Trophoblast cell (in vitro differentiated cells and primary cell): Measurements from ENCODE around the gene SGPP2.
"Not testable (repeated sequence)": the region's sequence is repeated elsewhere in the genome, so short reads cannot be mapped to it uniquely, and the experiment has no call there.

ENCODE experiments used
- DNase-seq, 2 donors: peaks; one replicate each; pipeline ENCODE4 v3.0.0-alpha.2; 2016
- H2AFZ ChIP-seq: 2 replicates; pipeline ENCODE4 v1.6.1; 2013; ENCODE audit warnings: low read length, moderate library complexity, mild to moderate bottlenecking; ENCODE audit not compliant: insufficient read depth, poor library complexity
- H2AK5ac ChIP-seq: 2 replicates; pipeline ENCODE4 v1.6.1; 2013; ENCODE audit warnings: mild to moderate bottlenecking, low read length
- H2BK120ac ChIP-seq: 2 replicates; pipeline ENCODE4 v1.6.1; 2013; ENCODE audit warnings: low read length, mild to moderate bottlenecking, moderate library complexity; ENCODE audit not compliant: insufficient read depth, poor library complexity
- H2BK12ac ChIP-seq: 2 replicates; pipeline ENCODE4 v1.6.1; 2013; ENCODE audit warnings: mild to moderate bottlenecking, low read length, moderate library complexity
- H2BK5ac ChIP-seq: 2 replicates; pipeline ENCODE4 v1.6.1; 2013; ENCODE audit warnings: low read length, low read depth, moderate library complexity, mild to moderate bottlenecking; ENCODE audit not compliant: poor library complexity
- H3K14ac ChIP-seq: 2 replicates; pipeline ENCODE4 v1.6.1; 2013; ENCODE audit warnings: mild to moderate bottlenecking, low read length
- H3K18ac ChIP-seq: 2 replicates; pipeline ENCODE4 v1.6.1; 2013; ENCODE audit warnings: mild to moderate bottlenecking, low read length
- H3K23ac ChIP-seq: 2 replicates; pipeline ENCODE4 v1.6.1; 2013; ENCODE audit warnings: low read length
- H3K27ac ChIP-seq: 2 replicates; pipeline ENCODE4 v1.5.1; 2013; ENCODE audit warnings: low read depth, mild to moderate bottlenecking, inconsistent platforms, low read length, moderate library complexity
- H3K27me3 ChIP-seq: 2 replicates; pipeline ENCODE4 v1.6.1; 2013; ENCODE audit warnings: inconsistent platforms, mild to moderate bottlenecking, low read length, moderate library complexity; ENCODE audit not compliant: insufficient read depth
- H3K36me3 ChIP-seq, 2 experiments: 1 replicate in 1 of 2; 2 replicates in 1 of 2; pipeline ENCODE4 v1.6.1; 2013; ENCODE audit warnings: low read length in 2 of 2, mild to moderate bottlenecking in 2 of 2, moderate library complexity in 1 of 2; ENCODE audit not compliant: insufficient read depth in 2 of 2, control insufficient read depth in 1 of 2
- H3K4ac ChIP-seq: 2 replicates; pipeline ENCODE4 v1.6.1; 2013; ENCODE audit warnings: low read depth, mild to moderate bottlenecking, low read length, moderate library complexity
- H3K4me1 ChIP-seq, 2 experiments: 1 replicate in 1 of 2; 2 replicates in 1 of 2; pipeline ENCODE4 v1.6.1; 2013; ENCODE audit warnings: low read length in 2 of 2, mild to moderate bottlenecking in 2 of 2, moderate library complexity in 1 of 2; ENCODE audit not compliant: insufficient read depth in 2 of 2, control insufficient read depth in 1 of 2
- H3K4me2 ChIP-seq: 2 replicates; pipeline ENCODE4 v1.6.1; 2013; ENCODE audit warnings: inconsistent platforms, mild to moderate bottlenecking, low read length, moderate library complexity
- H3K4me3 ChIP-seq: 2 replicates; pipeline ENCODE4 v1.5.1; 2013; ENCODE audit warnings: mild to moderate bottlenecking, low read depth, low read length, inconsistent platforms
- H3K79me1 ChIP-seq: one replicate; pipeline ENCODE4 v1.6.1; 2013; ENCODE audit warnings: low read length
- H3K79me2 ChIP-seq: 2 replicates; pipeline ENCODE4 v1.6.1; 2013; ENCODE audit warnings: low read length, mild to moderate bottlenecking; ENCODE audit not compliant: control insufficient read depth, insufficient read depth, poor library complexity
- H3K9ac ChIP-seq: 2 replicates; pipeline ENCODE4 v1.6.1; 2013; ENCODE audit warnings: mild to moderate bottlenecking, low read length
- H3K9me3 ChIP-seq: 2 replicates; pipeline ENCODE4 v1.6.1; 2013; ENCODE audit warnings: low read depth, mild to moderate bottlenecking, control low read depth, inconsistent platforms, low read length; ENCODE audit not compliant: insufficient read depth
- H4K12ac ChIP-seq: 2 replicates; pipeline ENCODE4 v1.6.1; 2013; ENCODE audit warnings: low read depth, mild to moderate bottlenecking, low read length, moderate library complexity
- H4K8ac ChIP-seq: 2 replicates; pipeline ENCODE4 v1.6.1; 2013; ENCODE audit warnings: low read depth, mild to moderate bottlenecking, low read length, moderate library complexity
- H4K91ac ChIP-seq: one replicate; pipeline ENCODE4 v1.6.1; 2013; ENCODE audit warnings: low read depth, mild to moderate bottlenecking, low read length, moderate library complexity
- WGBS: extraction: QIAGEN DNeasy Blood & Tissue Kit; methylation state at CpG from one replicate; pipeline ENCODE4 v1.1.7; 2013; ENCODE audit warnings: missing lambda C conversion rate; ENCODE audit not compliant: insufficient read length, insufficient coverage; ENCODE audit errors: extremely low coverage; 5-methylcytosine and 5-hydroxymethylcytosine counted together

SGPP2 gene

DNA sequence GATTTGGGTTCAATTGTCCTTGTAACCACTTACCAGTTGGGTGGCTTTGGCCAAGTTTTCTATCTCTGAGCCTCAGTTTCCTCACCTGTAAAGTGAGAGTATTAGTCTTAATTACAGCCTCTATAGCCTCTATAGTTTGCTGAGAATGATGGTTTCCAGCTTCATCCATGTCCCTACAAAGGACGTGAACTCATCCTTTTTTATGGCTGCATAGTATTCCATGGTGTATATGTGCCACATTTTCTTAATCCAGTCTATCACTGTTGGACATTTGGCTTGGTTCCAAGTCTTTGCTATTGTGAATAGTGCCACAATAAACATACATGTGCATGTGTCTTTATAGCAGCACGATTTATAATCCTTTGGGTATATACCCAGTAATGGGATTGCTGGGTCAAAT is 12.0 kb upstream of the SGPP2 start:
- H3K9ac ChIP-seq, H3K4me1 ChIP-seq, H4K12ac ChIP-seq, H3K27me3 ChIP-seq, H3K4me3 ChIP-seq, DNase-seq, H2AK5ac ChIP-seq, H3K14ac ChIP-seq, H2BK120ac ChIP-seq, H3K4me2 ChIP-seq, H3K36me3 ChIP-seq, H4K8ac ChIP-seq, H4K91ac ChIP-seq, H2BK5ac ChIP-seq, H2BK12ac ChIP-seq, H3K18ac ChIP-seq, H3K79me1 ChIP-seq, H3K23ac ChIP-seq, H3K9me3 ChIP-seq, H3K27ac ChIP-seq, H3K79me2 ChIP-seq, H2AFZ ChIP-seq, H3K4ac ChIP-seq: not testable (repeated sequence)
- WGBS, result no CpG with 5 or more reads among the region's 2 CpGs

- H3K4ac ChIP-seq, result no peak overlapping the region
- H3K79me2 ChIP-seq, result no peaks in the 10 kb centered on the region
- no peak overlapping the region for H3K9ac ChIP-seq
- H3K27ac ChIP-seq, result no peak overlapping the region
- H2BK120ac ChIP-seq, result no peak overlapping the region
- no peak overlapping the region for H3K14ac ChIP-seq
- H3K36me3 ChIP-seq, result no peaks in the 10 kb centered on the region
- H3K79me1 ChIP-seq, result no peaks in the 10 kb centered on the region
- H3K23ac ChIP-seq, result no peak overlapping the region
- no peaks in the 10 kb centered on the region for H3K27me3 ChIP-seq
- no peak overlapping the region for H3K4me3 ChIP-seq
- H3K9me3 ChIP-seq, result no peaks in the 10 kb centered on the region
- H3K18ac ChIP-seq, result no peak overlapping the region
- no peak overlapping the region for H2BK5ac ChIP-seq
- no peak overlapping the region for H4K91ac ChIP-seq
- no peak overlapping the region for H2AK5ac ChIP-seq
- no peak for DNase-seq
- no peak overlapping the region for H3K4me2 ChIP-seq
- no peak overlapping the region for H2AFZ ChIP-seq
- no peak overlapping the region for H2BK12ac ChIP-seq
- H3K4me1 ChIP-seq, result no peaks in the 10 kb centered on the region
- H4K8ac ChIP-seq, result no peak overlapping the region
- no CpG with 5 or more reads among the region's 1 CpG for WGBS
- no peak overlapping the region for H4K12ac ChIP-seq
These were observed 10.9 kb upstream of the SGPP2 start for GRCh38 chr2:222413295-222413911.

DNA sequence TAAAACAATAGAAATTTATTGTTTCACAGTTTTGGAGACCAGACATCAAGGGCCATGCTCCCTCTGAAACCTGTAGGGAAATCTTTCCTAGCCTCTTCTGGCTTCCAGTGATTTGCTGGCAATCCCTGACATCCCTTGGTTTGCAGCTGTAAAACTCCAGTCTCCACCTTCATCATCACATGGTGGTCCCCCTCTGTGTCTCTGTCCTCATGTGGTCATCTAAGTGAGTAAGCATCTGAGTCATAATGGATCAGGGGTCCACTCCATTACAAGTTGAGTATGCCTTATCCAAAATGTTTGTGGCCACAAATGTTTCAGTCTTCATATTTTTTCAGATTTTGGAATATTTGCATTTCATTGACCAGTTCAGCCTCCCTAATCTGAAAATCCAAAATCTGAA is 5.6 kb upstream of the SGPP2 start:
- DNase-seq, result no peak
- H3K36me3 ChIP-seq, result no peaks in the 10 kb centered on the region
- H3K4ac ChIP-seq, result no peak overlapping the region
- no peak overlapping the region for H2BK5ac ChIP-seq
- H3K9me3 ChIP-seq, result no peaks in the 10 kb centered on the region
- H3K4me3 ChIP-seq, result no peak overlapping the region
- no peak overlapping the region for H3K4me2 ChIP-seq
- H3K23ac ChIP-seq, result no peak overlapping the region
- H3K27me3 ChIP-seq, result peaks cover 19% of the 10 kb centered on the region
- H3K18ac ChIP-seq, result no peak overlapping the region
- no peak overlapping the region for H3K27ac ChIP-seq
- H3K79me2 ChIP-seq, result no peaks in the 10 kb centered on the region
- H2BK120ac ChIP-seq, result no peak overlapping the region
- no peaks in the 10 kb centered on the region for H3K4me1 ChIP-seq
- H4K91ac ChIP-seq, result no peak overlapping the region
- H4K8ac ChIP-seq, result no peak overlapping the region
- H4K12ac ChIP-seq, result no peak overlapping the region
- H2BK12ac ChIP-seq, result no peak overlapping the region
- H2AFZ ChIP-seq, result no peak overlapping the region
- no peak overlapping the region for H2AK5ac ChIP-seq
- no peak overlapping the region for H3K9ac ChIP-seq
- H3K14ac ChIP-seq, result no peak overlapping the region
- no peaks in the 10 kb centered on the region for H3K79me1 ChIP-seq

- H3K4ac ChIP-seq, result no peak overlapping the region
These were observed 3.8 kb upstream of the SGPP2 start for GRCh38 chr2:222420508-222420907.

More at GRCh38 chr2:222420508-222420907, 3.8 kb upstream of the SGPP2 start:
- no peak overlapping the region for H3K4me2 ChIP-seq
- H2AFZ ChIP-seq, result no peak overlapping the region
- no peak overlapping the region for H3K4me3 ChIP-seq
- H3K27ac ChIP-seq, result no peak overlapping the region
- no peak overlapping the region for H4K8ac ChIP-seq
- DNase-seq, result no peak
- H2BK12ac ChIP-seq, result no peak overlapping the region
- H3K27me3 ChIP-seq, result peaks cover 36% of the 10 kb centered on the region
- no peaks in the 10 kb centered on the region for H3K79me1 ChIP-seq
- H4K12ac ChIP-seq, result no peak overlapping the region
- H4K91ac ChIP-seq, result no peak overlapping the region
- no peak overlapping the region for H3K14ac ChIP-seq
- peaks cover 6% of the 10 kb centered on the region for H3K9me3 ChIP-seq
- no peak overlapping the region for H2AK5ac ChIP-seq
- H3K4me1 ChIP-seq, result peaks cover 5 to 7% of the 10 kb centered on the region in 2 experiments
- H3K9ac ChIP-seq, result no peak overlapping the region
- H3K36me3 ChIP-seq, result no peaks in the 10 kb centered on the region
- no peak overlapping the region for H2BK5ac ChIP-seq
- no peak overlapping the region for H2BK120ac ChIP-seq
- no peak overlapping the region for H3K18ac ChIP-seq
- no peak overlapping the region for H3K23ac ChIP-seq
- no peaks in the 10 kb centered on the region for H3K79me2 ChIP-seq
- no CpG with 5 or more reads among the region's 1 CpG for WGBS
